ENCODE results near the gene GABBR1. TPM values are rescaled to one million over a fixed set of nuclear protein-coding genes. Genes with fewer than 3 reads are reported as not detected.

The GABBR1 gene
- total and polyA plus RNA-seq, 2 of the 13 experiments (the other 11 are each of a cell fraction or from before 2014, with no cell fraction given) = 0.07 to 0.37 TPM

DNA sequence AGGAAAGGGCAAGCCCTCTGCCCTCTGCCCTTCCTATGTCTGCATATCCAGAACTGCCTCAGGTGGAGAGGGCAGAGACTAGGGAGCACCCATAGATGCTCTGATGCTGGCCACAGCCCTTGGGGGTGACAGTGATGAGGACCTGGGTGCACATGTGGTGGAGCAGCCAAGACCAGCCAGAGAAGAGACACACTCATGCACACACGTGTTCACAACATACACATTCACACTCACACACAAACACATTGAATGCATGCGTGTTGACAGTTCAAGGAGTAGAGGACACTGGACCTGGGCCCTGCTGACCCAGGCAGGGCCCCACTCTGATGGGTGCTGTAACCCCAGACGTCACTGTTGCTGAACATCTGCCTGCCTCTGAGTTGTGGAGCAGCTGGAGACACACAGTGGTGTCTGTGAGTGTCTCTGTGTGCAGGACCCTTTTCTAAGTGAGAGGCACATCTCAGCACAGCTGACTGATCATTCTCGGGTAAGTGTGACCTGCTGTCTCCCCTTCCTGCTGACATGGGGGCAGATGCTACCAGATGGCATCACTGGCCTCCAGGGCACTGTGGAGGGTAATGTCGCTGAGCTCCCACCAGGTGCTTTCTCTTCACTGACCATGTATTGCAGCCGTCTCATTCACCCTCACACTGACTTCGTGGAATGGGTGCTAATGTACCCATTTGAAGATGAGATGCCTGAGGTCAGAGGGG is 115.1 kb downstream of the GABBR1 start:
- ATAC-seq (peak; percentile 40; the same call in 2 of the 3 replicates), DNase-seq (ENCODE audit: low spot score) (no peak), FAIRE-seq (no peak)
- Histone ChIP-seq H3K4me3 (replicated peaks in 1 of 3; ENCODE audit: insufficient read depth in 1 of 3, low read depth in 2 of 3, low read length in 3 of 3) (no peak overlapping the region), H4K20me1 (ENCODE audit: insufficient read depth, low read length) (no peaks in the 10 kb centered on the region), H3K79me2 (ENCODE audit: insufficient read depth, low read length) (no peaks in the 10 kb centered on the region), H3K4me2 (ENCODE audit: low read depth, low read length) (no peak overlapping the region), H3K36me3 (replicated peaks in 1 of 2; ENCODE audit: control insufficient read depth in 1 of 2, insufficient read depth in 2 of 2, low read length in 2 of 2) (no peaks in the 10 kb centered on the region), H3K9me3 (ENCODE audit: low read length) (no peaks in the 10 kb centered on the region), H3K9ac (ENCODE audit: insufficient read depth, low read depth, low read length) (no peak overlapping the region), H2AFZ (ENCODE audit: low read length) (no peak overlapping the region), H3K27me3 (ENCODE audit: control insufficient read depth in 1 of 2, insufficient read depth in 2 of 2, low read length in 2 of 2) (no peaks in the 10 kb centered on the region), H3K4me1 (ENCODE audit: insufficient read depth, low read length) (no peaks in the 10 kb centered on the region), H3K27ac (ENCODE audit: extremely low read length, insufficient read depth, low read length) (no peak overlapping the region)
- ChIA-PET CTCF (ENCODE audit: low intra/inter-chr PET ratio, low total read pairs) (no interaction called here), POLR2A (no interaction called here)
- 6% methylated on average over 6 of the region's 7 CpGs for WGBS (ENCODE audit: low lambda C conversion rate)
- BruUV-seq (replicated peaks) = no TSS peak
- TF ChIP-seq ZFP36 (IDR thresholded peaks at IDR 0.05; ENCODE audit: borderline replicate concordance, low read depth, low read length, partially characterized antibody) (no peak), MNT (IDR thresholded peaks at IDR 0.05) (peak; percentile 88), ZNF629 (CRISPR knock-in tag; conservative IDR thresholded peaks at IDR 0.05) (peak; percentile 33; the same call in 1 of the 2 replicates)
- intact Hi-C loops (cut with micrococcal nuclease; ENCODE audit: unreplicated experiment) = no loop called here
- in situ Hi-C loops (cut with HindIII; ENCODE audit: extremely low pct_ligation_motif_present, low pct_unique_long_range_greater_than_20kb) = no loop called here

DNA sequence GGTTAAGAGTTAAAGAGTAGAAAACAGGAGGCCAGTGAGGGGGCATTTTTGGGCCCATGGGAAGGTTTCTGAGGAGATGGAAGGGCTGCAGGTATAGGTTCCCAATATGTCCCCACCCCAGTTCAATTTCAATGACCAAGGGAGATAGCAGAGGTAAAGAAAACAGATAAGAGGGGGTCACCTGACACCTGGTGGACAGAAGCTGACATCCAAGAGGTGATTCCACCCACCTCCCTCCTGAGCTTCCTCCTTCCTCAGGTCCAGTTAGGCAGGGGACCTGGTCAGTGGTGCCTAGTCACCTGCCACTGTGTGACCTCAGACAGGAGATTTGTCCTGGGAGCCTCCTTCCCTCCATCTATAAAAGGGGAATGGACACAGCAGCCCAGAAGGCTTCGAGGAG is 115.7 kb downstream of the GABBR1 start:
- H3K9ac ChIP-seq (ENCODE audit: insufficient read depth, low read depth, low read length) = no peak overlapping the region
- in situ Hi-C loops (cut with HindIII; ENCODE audit: extremely low pct_ligation_motif_present, low pct_unique_long_range_greater_than_20kb) = no loop called here
- H3K79me2 ChIP-seq (ENCODE audit: insufficient read depth, low read length) = no peaks in the 10 kb centered on the region
- H3K36me3 ChIP-seq (replicated peaks in 1 of 2; ENCODE audit: control insufficient read depth in 1 of 2, insufficient read depth in 2 of 2, low read length in 2 of 2) = no peaks in the 10 kb centered on the region
- no peaks in the 10 kb centered on the region for H3K9me3 ChIP-seq (ENCODE audit: low read length)
- H3K27me3 ChIP-seq (ENCODE audit: control insufficient read depth in 1 of 2, insufficient read depth in 2 of 2, low read length in 2 of 2) = no peaks in the 10 kb centered on the region
- no peak overlapping the region for H3K27ac ChIP-seq (ENCODE audit: extremely low read length, insufficient read depth, low read length)
- H4K20me1 ChIP-seq (ENCODE audit: insufficient read depth, low read length) = no peaks in the 10 kb centered on the region
- DNase-seq (ENCODE audit: low spot score) (no peak), ATAC-seq (no peak; the same call in 2 of the 3 replicates), FAIRE-seq (no peak)
- 0% methylated on average over 1 of the region's 1 CpG for WGBS (ENCODE audit: low lambda C conversion rate)
- intact Hi-C loops (cut with micrococcal nuclease; ENCODE audit: unreplicated experiment) = no loop called here
- no peak overlapping the region for H3K4me2 ChIP-seq (ENCODE audit: low read depth, low read length)
- H3K4me1 ChIP-seq (ENCODE audit: insufficient read depth, low read length) = no peaks in the 10 kb centered on the region
- BruUV-seq (replicated peaks) = no TSS peak
- TF ChIP-seq JARID2 (CRISPR knock-in tag; IDR thresholded peaks at IDR 0.05; ENCODE audit: insufficient replicate concordance) = no peak
- TF ChIP-seq, protein P1, sequence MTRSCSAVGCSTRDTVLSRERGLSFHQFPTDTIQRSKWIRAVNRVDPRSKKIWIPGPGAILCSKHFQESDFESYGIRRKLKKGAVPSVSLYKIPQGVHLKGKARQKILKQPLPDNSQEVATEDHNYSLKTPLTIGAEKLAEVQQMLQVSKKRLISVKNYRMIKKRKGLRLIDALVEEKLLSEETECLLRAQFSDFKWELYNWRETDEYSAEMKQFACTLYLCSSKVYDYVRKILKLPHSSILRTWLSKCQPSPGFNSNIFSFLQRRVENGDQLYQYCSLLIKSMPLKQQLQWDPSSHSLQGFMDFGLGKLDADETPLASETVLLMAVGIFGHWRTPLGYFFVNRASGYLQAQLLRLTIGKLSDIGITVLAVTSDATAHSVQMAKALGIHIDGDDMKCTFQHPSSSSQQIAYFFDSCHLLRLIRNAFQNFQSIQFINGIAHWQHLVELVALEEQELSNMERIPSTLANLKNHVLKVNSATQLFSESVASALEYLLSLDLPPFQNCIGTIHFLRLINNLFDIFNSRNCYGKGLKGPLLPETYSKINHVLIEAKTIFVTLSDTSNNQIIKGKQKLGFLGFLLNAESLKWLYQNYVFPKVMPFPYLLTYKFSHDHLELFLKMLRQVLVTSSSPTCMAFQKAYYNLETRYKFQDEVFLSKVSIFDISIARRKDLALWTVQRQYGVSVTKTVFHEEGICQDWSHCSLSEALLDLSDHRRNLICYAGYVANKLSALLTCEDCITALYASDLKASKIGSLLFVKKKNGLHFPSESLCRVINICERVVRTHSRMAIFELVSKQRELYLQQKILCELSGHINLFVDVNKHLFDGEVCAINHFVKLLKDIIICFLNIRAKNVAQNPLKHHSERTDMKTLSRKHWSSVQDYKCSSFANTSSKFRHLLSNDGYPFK (CRISPR knock-in tag; IDR thresholded peaks at IDR 0.05; ENCODE audit: borderline replicate concordance) = no peak
- TF ChIP-seq ZNF543 (CRISPR knock-in tag; IDR thresholded peaks at IDR 0.05) = no peak
- no peak for TF ChIP-seq YEATS2 (CRISPR knock-in tag; IDR thresholded peaks at IDR 0.05; ENCODE audit: borderline replicate concordance)
- TF ChIP-seq, protein P2, sequence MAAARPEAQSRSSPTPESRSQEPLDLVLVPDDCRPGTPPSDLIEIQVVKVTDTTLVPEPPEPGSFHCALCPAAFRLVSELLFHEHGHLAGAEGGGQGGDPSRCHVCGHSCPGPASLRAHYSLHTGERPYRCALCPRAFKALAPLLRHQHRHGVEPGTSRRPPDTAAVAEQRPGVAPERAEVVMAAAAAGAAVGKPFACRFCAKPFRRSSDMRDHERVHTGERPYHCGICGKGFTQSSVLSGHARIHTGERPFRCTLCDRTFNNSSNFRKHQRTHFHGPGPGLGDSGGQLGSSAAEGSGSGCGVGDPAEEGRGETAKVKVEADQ (CRISPR knock-in tag; IDR thresholded peaks at IDR 0.05; ENCODE audit: borderline replicate concordance) = no peak
- ChIA-PET POLR2A (no interaction called here), CTCF (ENCODE audit: low intra/inter-chr PET ratio, low total read pairs) (no interaction called here)
- H2AFZ ChIP-seq (ENCODE audit: low read length) = no peak overlapping the region
- no peak overlapping the region for H3K4me3 ChIP-seq (replicated peaks in 1 of 3; ENCODE audit: insufficient read depth in 1 of 3, low read depth in 2 of 3, low read length in 3 of 3)
